Measurements from ENCODE around the gene MTOR.
A peak's percentile ranks its signal among the peaks of the same experiment; 100 is the strongest.
"Not testable (repeated sequence)": the region's sequence is repeated elsewhere in the genome, so short reads cannot be mapped to it uniquely, and the experiment has no call there.

Gene MTOR

DNA sequence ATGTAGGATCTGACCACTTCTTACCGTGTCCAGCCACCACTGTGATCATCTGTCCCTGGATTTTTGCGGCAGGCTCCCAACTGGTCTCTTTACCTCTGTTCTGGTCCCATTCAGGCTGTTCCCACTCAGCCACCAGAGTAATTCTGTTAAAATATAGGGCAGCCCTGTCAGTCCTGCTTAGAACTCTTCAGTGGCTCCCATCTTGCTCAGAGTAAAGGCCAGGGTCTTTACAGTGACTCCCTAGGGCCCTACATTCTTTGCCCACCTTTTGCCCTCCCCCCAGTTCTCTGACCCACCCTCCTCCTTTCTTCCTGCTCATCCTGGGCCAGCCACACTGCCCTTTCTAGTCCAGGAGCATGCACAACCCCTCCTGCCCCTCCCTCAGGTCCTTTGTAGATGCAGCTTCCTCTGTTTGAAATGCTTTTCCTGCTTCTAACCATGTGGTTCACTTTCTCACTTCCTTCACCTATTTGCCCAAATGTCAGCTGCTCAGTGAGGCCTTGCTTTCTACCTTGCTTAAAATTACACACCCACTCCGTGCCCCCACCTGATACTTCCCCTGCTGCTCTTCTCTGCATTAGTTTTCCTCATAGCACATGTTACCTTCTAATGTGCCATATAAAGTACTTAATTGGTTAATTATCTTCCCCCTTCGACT lies 18.5 kb upstream of the MTOR start:
- no peak for DNase-seq (ENCODE audit: low read depth in 2 of 2, low spot score in 1 of 2)

DNA sequence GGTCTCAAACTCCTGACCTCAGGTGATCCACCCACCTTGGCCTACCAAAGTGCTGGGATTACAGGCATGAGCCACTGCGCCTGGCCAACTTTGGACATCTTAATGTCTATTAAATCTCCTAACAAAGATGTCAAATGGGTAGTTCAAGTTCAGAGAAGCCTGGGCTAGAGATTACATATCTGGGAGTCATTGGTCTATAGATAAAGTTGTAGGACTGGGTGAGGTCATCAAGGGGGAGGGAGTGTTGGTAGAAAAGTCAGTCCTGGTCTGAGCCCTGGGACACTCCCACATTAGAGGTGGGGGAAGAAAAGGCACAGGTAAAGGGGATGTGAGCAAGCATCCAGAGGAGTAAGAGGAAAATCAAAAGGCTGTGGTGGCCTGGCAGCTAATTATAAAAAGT lies 17.3 kb upstream of the MTOR start:
- no peak for DNase-seq (ENCODE audit: low read depth in 2 of 2, low spot score in 1 of 2)

DNA sequence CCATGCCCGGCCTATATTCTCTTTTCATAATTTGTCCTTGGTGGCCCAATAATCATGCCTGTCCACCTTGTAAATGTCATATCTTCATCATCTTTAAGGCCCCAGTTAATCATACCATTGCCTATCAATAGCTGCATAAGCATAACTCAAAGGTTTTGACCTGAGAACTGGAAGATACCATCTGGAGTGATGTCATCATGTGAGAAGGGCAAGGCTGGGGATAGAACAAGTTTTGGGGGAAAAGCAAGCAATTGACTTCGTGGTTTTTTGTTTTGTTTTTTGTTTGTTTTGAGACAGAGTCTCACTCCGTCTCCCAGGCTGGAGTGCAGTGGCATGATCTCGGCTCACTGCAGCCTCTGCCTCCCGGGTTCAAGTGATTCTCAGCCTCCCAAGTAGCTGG lies 16.8 kb upstream of the MTOR start:
- DNase-seq (ENCODE audit: low read depth in 2 of 2, low spot score in 1 of 2), result no peak

DNA sequence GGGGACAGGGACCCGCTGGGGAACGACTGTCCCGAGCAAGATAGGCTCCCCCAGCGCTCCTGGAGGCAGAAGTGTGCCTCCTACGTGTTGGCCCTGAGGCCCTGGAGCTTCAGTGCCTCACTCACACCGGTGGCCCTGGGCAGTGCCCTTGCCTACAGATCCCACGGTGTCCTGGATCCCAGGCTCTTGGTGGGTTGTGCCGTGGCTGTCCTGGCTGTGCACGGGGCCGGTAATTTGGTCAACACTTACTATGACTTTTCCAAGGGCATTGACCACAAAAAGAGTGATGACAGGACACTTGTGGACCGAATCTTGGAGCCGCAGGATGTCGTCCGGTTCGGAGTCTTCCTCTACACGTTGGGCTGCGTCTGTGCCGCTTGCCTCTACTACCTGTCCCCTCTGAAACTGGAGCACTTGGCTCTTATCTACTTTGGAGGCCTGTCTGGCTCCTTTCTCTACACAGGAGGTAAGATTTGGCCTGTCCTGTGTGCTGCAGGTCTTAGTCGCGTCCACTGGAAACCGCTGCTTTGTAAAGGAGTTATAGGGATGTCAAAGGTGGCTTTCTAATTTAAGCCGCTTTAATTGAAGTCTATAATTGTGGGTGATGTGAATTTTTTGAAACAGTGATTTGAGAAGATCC lies 11.4 kb upstream of the MTOR start:
- no peak for DNase-seq (ENCODE audit: low read depth in 2 of 2, low spot score in 1 of 2)

DNA sequence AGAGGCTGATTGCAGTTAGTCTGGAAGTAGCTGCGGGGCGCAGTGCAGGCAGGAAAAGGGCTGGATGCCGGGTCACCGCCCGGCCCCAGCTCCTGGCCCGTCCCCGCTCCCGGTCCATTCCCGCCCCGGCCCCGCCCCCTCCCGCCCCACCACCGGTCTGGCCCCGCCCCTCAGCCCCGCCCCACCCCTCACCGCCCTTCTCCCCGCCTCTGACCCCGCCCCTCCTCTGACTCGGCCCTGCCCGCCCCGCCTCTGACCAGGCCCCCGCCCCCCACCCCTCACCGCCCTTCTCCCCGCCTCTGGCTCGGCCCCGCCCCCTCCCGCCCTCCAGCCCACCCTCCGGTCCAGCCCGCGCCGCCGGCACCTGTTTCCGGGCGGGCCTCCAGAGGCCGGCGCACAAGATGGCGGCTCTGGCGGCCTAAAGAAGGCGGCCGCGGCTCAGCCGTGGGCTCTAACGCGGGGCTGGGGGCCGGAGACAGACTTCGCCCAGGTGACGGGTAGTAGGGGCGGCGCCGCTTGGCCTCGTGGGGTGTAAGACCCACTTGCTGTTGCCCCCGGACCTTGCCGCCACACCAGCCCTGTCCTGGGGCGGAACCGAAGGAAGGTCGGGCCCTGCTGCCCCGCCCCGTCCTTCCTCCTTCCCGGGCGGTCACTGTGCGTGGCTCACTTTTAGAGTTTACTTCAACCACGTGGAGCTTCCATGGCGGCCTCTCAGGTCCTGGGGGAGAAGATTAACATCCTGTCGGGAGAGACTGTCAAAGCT lies 10.7 kb upstream of the MTOR start, which contains the start of gene UBIAD1:
Gene UBIAD1, plus strand, starts transcription at position 367 of the 763 bp plus-strand sequence. Its CDS starts 334 bp downstream, at position 701.
- peak; percentile 72 to 74 for DNase-seq (ENCODE audit: low read depth in 2 of 2, low spot score in 1 of 2)

DNA sequence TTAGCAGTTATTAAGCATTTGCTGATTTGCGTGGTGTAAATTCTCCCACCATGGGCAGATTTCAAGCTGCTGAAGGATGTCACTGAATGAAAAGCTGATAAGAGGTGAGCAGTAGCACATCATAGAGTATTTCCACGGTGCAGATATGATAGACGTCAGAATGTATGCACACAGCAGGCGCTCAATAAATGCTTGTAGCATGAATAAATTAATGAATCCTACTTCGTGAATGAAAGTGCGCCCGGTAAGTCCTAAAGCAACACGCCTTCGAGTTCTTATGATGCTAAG lies 10.1 kb upstream of the MTOR start:
- DNase-seq (ENCODE audit: low read depth in 2 of 2, low spot score in 1 of 2), result no peak

DNA sequence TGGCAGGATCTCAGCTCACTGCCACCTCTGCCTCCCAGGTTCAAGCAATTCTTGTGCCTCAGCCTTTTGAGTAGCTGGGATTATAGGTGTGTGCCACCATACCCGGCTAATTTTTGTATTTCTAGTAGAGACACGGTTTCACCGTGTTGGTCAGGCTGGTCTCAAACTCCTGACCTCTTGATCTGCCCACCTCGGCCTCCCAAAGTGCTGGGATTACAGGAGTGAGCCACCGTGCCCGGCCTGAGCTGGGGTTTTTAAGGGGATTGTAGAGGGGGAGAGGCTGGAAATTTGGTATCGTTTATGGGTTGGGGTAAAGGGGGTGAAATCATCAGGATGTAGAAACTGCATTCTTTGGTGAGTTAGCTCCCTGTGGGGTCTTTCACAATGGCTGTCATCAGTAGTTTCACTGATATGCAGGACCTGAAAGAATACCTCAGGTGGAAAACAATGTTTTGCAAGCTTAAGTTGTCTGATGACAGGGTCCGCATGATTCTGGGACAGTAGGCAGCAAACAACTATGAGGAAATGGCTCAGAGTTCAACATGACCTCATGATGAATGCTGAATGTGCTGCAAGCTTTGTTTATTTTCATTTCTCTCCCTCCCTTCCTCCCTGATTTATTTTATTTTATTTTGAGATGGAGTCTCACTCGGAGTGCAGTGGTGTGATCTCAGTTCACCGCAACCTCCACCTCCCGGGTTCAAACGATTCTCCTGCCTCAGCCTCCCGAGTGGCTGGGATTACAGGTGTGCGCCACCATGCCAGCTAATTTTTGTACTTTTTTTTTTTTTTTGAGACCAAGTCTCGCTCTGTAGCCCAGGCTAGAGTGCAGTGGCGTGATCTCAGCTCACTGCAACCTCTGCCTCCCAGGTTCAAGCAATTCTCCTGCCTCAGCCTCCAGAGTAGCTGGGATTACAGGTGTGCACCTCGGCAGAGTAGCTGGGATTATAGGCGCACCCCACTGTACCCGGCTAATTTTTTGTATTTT lies 5.3 kb upstream of the MTOR start:
- not testable (repeated sequence) for DNase-seq (ENCODE audit: low read depth in 2 of 2, low spot score in 1 of 2)

DNA sequence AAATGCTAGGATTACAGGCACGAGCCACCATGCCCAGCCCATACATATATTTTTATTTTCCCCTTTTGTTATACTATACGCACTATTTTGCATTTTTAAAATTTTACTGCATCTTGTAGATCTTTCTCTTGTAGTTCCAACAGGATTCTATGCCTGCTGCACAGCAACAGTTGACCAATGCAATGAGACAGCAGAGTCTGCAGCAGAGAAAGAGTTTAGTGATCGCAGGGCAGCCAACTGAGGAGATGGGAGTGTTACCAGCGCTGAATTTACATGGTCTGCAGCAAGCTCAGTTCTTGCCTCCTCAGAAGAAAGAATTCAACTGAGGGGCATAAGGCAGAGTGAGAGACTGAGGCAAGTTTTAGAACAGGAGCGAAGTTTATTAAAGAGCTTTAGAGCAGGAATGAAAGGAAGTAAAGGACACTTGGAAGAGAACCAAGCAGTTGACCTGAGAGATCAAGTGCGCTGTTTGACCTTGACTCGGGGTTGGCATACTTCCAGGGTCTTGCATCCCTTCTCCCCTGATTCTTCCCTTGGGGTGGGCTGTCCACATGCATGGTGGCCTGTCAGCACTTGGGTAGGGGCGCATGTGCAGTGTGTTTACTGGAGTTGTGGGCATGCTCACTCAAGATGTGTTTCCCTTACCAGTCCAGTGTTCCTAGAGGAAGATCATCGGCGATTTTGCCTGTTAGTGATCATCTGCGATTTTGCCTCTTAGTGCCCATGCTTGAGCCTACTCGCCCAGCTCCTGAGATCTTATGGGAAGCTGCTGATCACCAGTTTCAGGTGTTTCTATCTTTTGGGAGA lies 4.1 kb upstream of the MTOR start:
- DNase-seq (ENCODE audit: low read depth in 2 of 2, low spot score in 1 of 2), result no peak

DNA sequence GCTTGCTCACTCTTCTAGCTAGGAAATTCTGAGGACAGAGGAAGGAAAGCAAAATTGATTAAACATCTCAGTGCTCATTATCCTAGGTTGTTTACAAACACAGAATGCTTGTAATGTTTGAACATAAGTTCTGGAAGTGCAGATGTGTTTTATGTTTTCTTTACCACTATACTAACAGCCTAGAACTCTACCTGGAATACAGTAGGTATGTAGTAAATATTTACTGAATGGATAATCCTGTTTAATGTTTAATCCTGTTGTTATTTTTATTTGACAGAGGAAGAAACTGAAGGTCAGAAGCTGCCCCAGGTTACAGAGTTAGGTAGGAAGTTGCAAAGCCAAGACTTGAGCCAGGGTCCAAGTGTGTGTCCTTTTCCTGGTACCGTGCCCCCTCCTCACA lies 6.1 kb downstream of the MTOR start:
- no peak for DNase-seq (ENCODE audit: low read depth in 2 of 2, low spot score in 1 of 2)

DNA sequence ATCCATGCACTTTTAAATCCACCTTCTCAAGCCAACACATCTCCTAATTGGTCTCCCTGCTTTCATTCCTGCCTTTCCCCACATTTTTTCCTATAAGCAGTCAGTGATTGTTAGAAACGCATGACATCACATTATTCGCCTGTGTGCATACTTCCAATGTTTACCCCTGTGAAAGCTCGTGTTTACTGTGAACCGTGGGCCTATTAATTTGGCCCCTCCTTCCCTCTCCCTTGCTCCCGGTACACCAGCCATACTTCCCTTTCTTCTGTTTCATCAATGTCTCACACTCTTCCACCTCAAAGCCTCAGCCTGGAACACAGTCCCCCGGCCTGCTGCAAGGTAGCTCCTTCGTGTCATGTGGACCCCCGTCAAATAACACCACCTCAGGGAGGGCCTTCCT lies 9.1 kb downstream of the MTOR start:
- no peak for DNase-seq (ENCODE audit: low read depth in 2 of 2, low spot score in 1 of 2)

DNA sequence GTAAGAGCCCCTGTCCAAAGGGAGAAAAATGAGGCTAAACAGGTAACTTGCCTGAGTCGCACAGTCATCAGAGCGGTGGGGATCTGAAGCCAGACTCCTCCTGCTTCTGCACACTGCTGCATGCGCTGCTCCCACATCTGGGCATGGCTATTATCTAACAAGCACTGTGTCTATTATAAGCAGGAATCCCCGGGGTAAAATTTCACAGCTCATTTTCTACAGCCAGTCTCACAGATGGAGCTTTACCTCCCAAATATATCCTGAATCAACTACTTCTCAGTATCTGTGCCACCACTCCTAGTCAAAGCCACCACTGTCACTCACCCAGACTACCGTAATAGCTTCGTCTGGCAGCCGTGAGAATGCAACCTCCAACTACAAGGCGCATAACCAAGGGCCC lies 9.8 kb downstream of the MTOR start:
- DNase-seq (ENCODE audit: low read depth in 2 of 2, low spot score in 1 of 2), result no peak

DNA sequence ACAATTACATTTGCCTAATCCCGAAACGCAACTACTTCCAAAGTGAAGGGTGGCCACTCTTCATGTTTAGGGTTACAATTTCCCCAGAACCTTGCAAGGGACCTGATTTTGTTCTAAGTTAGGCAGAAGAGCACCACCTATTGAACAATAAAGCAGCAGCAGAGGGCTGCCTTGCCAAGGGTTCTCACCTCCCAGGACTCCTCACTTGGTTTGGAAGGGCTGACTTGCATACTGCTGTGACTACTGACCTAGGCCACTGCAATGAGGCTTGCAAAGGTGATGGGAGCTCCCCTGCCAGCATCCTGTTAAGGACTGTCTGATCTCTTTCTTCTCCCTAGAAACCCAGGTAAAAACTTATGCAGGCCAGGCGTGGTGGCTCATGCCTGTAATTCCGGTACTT lies 14.2 kb downstream of the MTOR start:
- DNase-seq (ENCODE audit: low read depth in 2 of 2, low spot score in 1 of 2), result no peak

DNA sequence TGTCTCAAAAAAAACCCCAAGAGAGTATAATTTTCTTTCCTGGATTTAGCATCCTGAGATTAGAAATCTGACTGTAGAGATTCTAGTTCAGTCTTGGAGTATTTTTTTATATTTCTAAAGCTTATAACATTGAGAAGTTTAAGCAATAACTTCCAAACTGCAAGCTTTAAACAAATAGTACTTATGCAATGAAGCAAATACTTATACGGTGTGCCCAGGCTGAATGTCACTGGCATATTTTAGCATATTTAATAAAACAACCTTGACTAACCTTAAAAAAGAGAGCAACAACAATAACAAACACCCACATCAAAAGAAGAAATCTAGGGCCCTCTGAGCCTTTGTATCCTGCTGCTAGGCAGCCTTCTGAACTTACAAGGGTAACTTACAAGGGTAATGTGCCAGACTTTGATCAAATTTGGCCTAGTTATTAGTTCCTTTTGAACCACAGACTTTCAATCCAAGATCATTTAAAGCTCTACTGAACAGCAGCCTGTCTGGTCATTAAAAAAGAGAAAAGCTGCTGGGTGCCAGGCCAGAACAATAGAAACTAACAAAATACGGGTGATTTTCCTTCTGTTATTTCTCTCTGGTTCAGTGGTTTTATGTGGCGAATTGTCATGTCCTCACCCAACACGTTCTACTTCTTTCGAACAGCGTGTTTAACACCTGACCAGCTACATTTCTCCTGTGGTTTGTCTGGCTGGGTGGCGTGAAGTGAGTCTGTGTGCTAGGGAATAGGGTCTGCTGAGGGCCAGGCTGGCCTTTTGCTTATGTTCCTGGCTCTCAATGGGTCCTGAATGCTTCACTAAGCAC lies 16.2 kb downstream of the MTOR start:
- no peak for DNase-seq (ENCODE audit: low read depth in 2 of 2, low spot score in 1 of 2)

DNA sequence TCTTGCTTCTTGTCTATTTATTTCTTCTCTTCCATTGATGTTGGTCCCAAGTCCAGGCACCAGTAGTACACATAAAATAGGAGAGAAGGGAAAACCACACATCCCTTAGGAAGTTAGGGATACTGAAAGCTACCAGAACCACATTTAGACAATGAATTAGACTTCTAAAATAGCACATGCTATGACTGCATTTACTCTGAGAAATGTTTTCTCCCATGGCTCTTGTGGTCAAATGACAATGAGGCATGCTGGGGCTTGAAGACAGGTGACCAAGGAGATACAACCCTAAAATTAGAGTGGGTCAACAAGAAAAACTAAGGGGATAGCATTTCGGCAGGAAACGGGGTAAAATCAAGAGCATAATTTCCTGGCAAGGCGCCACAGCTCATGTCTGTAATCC lies 17.1 kb downstream of the MTOR start:
- no peak for DNase-seq (ENCODE audit: low read depth in 2 of 2, low spot score in 1 of 2)

DNA sequence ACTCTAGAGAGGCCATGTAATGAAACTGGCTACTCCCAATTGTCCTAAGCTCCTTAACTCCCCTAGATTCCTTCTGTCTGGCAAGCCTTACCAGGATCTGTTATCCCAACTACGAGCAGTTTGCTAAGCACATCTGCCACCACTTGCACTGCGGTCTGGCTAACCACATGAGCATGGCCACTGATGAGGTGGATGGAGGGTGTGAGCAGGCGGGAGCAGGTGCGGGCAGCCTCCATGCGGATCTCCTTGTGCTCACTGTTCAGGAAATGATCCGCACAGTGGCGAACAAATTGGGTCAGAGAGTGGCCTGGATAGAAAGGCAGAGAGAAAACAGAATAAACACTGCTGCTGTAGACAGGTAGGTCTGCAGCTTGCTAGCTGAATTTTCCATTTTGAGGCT lies 24.0 kb downstream of the MTOR start:
- DNase-seq (ENCODE audit: low read depth in 2 of 2, low spot score in 1 of 2), result no peak

DNA sequence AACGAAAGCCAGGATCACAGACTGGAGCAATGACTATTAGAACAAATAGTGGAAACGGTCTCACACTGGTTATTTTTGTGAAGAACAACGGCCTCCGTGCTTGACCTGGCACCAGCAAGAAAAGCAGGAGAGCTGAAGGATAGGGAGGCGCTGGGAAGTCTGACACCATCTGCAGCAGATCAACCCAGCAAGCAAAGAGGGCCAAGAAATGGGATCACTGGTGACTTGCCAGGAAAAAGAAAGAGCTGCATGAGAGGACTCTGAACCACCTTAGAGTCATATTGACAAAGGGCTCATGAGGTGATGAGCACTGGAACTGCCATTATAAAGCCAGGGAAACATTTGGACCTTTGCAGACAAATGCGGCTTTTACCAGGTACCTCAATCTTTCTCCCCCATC lies 25.0 kb downstream of the MTOR start:
- no peak for DNase-seq (ENCODE audit: low read depth in 2 of 2, low spot score in 1 of 2)

DNA sequence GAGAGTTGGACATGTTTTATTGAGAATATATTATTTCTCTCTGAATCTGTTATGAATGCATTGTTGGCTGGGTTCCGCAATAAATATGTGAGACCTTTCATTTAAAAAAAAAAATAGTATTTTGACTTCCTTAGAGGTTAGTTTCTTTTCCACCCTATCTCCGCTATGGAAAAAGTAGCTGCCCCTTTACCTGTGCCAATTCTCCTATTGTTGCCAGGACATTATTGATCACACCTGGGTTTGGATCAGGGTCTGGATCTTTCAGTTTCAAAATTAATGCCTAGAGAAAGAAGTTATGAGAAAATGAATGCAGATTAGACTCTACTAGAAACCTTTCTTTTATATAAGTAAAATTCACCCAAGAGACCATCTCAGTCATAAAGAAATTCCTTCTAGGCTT lies 29.1 kb downstream of the MTOR start:
- DNase-seq (ENCODE audit: low read depth in 2 of 2, low spot score in 1 of 2), result no peak

DNA sequence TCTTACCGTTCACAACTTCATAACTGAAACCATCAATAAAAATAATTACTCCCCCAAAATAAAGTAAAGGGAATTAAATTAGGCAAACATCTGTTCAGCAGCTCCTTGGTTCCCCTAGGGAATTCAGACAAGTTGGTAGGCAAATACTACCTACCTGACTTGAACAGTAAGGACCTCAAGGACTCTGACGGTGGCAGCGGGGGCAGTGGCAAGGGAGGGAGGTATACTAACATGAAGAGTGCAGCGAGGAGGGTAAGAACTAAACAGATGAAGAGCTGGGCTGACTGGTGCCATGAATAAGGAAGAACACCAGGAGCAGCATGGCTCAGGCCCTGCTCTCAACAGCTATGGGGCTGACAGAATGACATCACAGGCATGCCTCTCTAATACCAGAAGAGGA lies 33.1 kb downstream of the MTOR start:
- no peak for DNase-seq (ENCODE audit: low read depth in 2 of 2, low spot score in 1 of 2)

DNA sequence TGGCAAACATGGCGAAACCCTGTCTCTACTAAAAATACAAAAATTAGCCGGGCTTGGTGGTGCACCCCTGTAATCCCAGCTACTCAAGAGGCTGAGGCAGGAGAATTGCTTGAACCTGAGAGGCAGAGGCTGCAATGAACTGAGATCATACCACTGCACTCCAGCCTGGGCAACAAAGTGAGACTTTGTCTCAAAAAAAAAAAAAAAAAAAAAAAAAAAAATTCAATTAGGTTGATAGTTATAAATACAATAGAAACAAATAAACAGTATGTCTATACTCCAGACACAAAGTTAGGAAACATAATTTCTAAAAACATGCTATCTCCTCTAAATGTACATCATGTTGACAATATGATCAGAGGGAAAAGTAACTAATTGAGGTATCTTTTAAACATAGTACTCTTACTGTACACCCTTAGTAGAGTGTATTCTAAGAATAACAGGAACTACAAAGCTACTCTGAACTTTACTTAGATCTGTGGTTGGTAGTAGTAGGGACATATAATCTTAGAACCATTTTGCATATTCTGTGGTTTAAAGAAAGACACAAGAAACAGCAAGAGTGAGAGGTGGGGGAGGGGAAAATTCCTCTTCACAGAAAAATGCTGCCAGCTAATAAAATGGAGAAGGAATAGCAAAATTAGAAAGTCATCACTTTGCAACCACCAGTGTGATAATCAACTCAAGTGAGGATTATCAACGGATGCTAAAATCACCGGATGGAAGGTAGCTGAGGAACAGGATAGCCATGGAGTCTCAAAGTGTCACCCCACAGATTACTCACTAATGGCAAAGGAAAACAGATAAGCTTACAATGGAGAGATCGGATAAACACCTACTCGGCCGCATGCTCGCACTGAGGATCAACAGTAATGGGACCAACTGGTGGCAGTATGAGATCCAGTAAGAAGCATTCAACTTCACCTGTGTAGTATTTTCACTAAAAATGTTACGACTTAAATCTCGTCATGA lies 35.0 kb downstream of the MTOR start:
- DNase-seq (ENCODE audit: low read depth in 2 of 2, low spot score in 1 of 2), result no peak
